DMS53 treated with DMSO at 0.1 percent for 48 hours (cell line): Measurements from ENCODE around the gene KAZN.

Source experiments
- DNase-seq: peaks from one replicate; lab custom pipeline; 2025; ENCODE audit not compliant: unreplicated experiment; lab: John Stamatoyannopoulos, UW

The KAZN gene

GRCh38 chr1:14924455-14925331, 326.2 kb downstream of the KAZN start:
- no peak for DNase-seq

GRCh38 chr1:14925336-14926136, 327.1 kb downstream of the KAZN start:
- no peak for DNase-seq

- DNase-seq = no peak
Measured at GRCh38 chr1:14926229-14926628, 327.7 kb downstream of the KAZN start.

- DNase-seq = no peak
Measured at GRCh38 chr1:14926818-14927575, 328.5 kb downstream of the KAZN start.

GRCh38 chr1:14928412-14928811, 329.9 kb downstream of the KAZN start:
- DNase-seq = no peak

- DNase-seq = no peak
Measured at GRCh38 chr1:14928886-14929546, 330.5 kb downstream of the KAZN start.

GRCh38 chr1:14929547-14930246, 331.2 kb downstream of the KAZN start:
- DNase-seq = no peak

- DNase-seq = no peak
Measured at GRCh38 chr1:14930247-14930965, 331.9 kb downstream of the KAZN start.

- DNase-seq = no peak
Measured at GRCh38 chr1:14932034-14932638, 333.7 kb downstream of the KAZN start.

GRCh38 chr1:14934867-14935266, 336.4 kb downstream of the KAZN start:
- no peak for DNase-seq

- DNase-seq = no peak
Measured at GRCh38 chr1:14936815-14937214, 338.3 kb downstream of the KAZN start.

- DNase-seq = no peak
Measured at GRCh38 chr1:14937288-14937949, 338.9 kb downstream of the KAZN start.

- DNase-seq = no peak
Measured at GRCh38 chr1:14939527-14940284, 341.2 kb downstream of the KAZN start.

- DNase-seq = no peak
Measured at GRCh38 chr1:14940285-14940870, 341.9 kb downstream of the KAZN start.

GRCh38 chr1:14941864-14942263, 343.4 kb downstream of the KAZN start:
- DNase-seq = no peak

GRCh38 chr1:14944471-14944985, 346.0 kb downstream of the KAZN start:
- no peak for DNase-seq
